ENCODE data around the gene ATXN7. TPM values are rescaled to one million over a fixed set of nuclear protein-coding genes. Genes with fewer than 3 reads are reported as not detected.

ATXN7 gene
- total RNA-seq, 1 donor from 2014 or later = 13.2 TPM

- TF ChIP-seq, protein P1, sequence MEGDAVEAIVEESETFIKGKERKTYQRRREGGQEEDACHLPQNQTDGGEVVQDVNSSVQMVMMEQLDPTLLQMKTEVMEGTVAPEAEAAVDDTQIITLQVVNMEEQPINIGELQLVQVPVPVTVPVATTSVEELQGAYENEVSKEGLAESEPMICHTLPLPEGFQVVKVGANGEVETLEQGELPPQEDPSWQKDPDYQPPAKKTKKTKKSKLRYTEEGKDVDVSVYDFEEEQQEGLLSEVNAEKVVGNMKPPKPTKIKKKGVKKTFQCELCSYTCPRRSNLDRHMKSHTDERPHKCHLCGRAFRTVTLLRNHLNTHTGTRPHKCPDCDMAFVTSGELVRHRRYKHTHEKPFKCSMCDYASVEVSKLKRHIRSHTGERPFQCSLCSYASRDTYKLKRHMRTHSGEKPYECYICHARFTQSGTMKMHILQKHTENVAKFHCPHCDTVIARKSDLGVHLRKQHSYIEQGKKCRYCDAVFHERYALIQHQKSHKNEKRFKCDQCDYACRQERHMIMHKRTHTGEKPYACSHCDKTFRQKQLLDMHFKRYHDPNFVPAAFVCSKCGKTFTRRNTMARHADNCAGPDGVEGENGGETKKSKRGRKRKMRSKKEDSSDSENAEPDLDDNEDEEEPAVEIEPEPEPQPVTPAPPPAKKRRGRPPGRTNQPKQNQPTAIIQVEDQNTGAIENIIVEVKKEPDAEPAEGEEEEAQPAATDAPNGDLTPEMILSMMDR (IDR thresholded peaks at IDR 0.05) = no peak
- intact Hi-C loops (cut with DNase I) = no loop called here
- Histone ChIP-seq H3K27ac (no peak overlapping the region), H3K4me3 (no peak overlapping the region), H3K4me1 (no peaks in the 10 kb centered on the region), H3K9me3 (no peaks in the 10 kb centered on the region), H3K27me3 (no peaks in the 10 kb centered on the region), H3K36me3 (no peaks in the 10 kb centered on the region)
- DNase-seq (ENCODE audit: low spot score in 2 of 2) = no peak
Observed at GRCh38 chr3:63857311-63857710, 6.4 kb upstream of the ATXN7 start.

GRCh38 chr3:63860776-63861175 is 2.9 kb upstream of the ATXN7 start:
- H3K9me3 ChIP-seq = no peaks in the 10 kb centered on the region
- no peaks in the 10 kb centered on the region for H3K36me3 ChIP-seq
- DNase-seq (ENCODE audit: low spot score in 2 of 2) = no peak
- intact Hi-C loops (cut with DNase I) = loop anchor here (5.0 kb wide), 1 partner anchor 132 kb away; no protein-coding TSS in a partner anchor
- H3K4me3 ChIP-seq = no peak overlapping the region
- peaks cover 0 to 3% of the 10 kb centered on the region in 2 donors for H3K4me1 ChIP-seq
- H3K27ac ChIP-seq = no peak overlapping the region
- TF ChIP-seq, protein P1 (IDR thresholded peaks at IDR 0.05) = no peak
- no peaks in the 10 kb centered on the region for H3K27me3 ChIP-seq

DNA sequence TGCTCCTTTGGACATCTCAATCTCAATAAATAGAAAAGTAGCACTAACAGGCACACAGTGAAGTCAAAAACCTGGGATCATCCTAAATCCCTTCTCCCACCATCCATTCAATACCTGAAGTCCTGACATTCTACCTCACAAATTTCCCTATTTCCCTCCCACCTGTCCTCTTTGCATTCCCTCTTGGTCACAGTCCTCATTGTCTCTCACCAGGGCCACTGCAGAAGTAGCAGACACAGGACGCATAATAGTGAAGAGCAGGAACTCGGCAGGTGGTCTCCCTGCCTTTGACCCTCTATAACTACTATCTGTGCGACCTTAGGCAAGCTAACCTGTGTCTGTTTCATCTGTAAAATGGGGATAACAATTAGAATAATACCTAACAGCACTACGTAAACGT is 2.4 kb upstream of the ATXN7 start:
- Histone ChIP-seq H3K27ac (no peak overlapping the region), H3K4me1 (peaks cover 0 to 3% of the 10 kb centered on the region in 2 donors), H3K27me3 (no peaks in the 10 kb centered on the region), H3K9me3 (no peaks in the 10 kb centered on the region), H3K36me3 (no peaks in the 10 kb centered on the region), H3K4me3 (no peak overlapping the region)
- intact Hi-C loops (cut with DNase I) = loop anchor here (5.0 kb wide), 1 partner anchor 131 kb away; no protein-coding TSS in a partner anchor
- no peak for DNase-seq (ENCODE audit: low spot score in 2 of 2)
- TF ChIP-seq, protein P1 (IDR thresholded peaks at IDR 0.05) = no peak

GRCh38 chr3:63862804-63863149 is 890 bp upstream of the ATXN7 start:
- H3K27ac ChIP-seq = peak overlapping the region; percentile 87 to 89
- intact Hi-C loops (cut with DNase I) = loop anchor here (2.0 to 5.0 kb wide), 2 partner anchors 50 to 130 kb away; partner anchors contain the start of gene SCAANT1
- no peaks in the 10 kb centered on the region for H3K36me3 ChIP-seq
- H3K9me3 ChIP-seq = no peaks in the 10 kb centered on the region
- DNase-seq (ENCODE audit: low spot score in 2 of 2) = no peak
- no peaks in the 10 kb centered on the region for H3K27me3 ChIP-seq
- peak overlapping the region; percentile 88 to 94 for H3K4me3 ChIP-seq
- H3K4me1 ChIP-seq = peaks cover 0 to 3% of the 10 kb centered on the region in 2 donors
- TF ChIP-seq, protein P1 (IDR thresholded peaks at IDR 0.05) = no peak

- intact Hi-C loops (cut with DNase I) = loop anchor here (5.0 kb wide), 1 partner anchor 128 kb away; no protein-coding TSS in a partner anchor
- Histone ChIP-seq H3K9me3 (no peaks in the 10 kb centered on the region), H3K4me1 (peaks cover 0 to 3% of the 10 kb centered on the region in 2 donors), H3K4me3 (peak overlapping the region; percentile 88 to 94), H3K36me3 (no peaks in the 10 kb centered on the region), H3K27me3 (no peaks in the 10 kb centered on the region), H3K27ac (peak overlapping the region; percentile 80 to 87)
- TF ChIP-seq, protein P1 (IDR thresholded peaks at IDR 0.05) = no peak
- peak in 1 of 2 donors; percentile 65 for DNase-seq (ENCODE audit: low spot score in 2 of 2)
Observed at GRCh38 chr3:63864008-63864964, 619 bp downstream of the ATXN7 start.

Data from ascending aorta (tissue), 2 donors.